ENCODE results near the gene ATF4.

DNA sequence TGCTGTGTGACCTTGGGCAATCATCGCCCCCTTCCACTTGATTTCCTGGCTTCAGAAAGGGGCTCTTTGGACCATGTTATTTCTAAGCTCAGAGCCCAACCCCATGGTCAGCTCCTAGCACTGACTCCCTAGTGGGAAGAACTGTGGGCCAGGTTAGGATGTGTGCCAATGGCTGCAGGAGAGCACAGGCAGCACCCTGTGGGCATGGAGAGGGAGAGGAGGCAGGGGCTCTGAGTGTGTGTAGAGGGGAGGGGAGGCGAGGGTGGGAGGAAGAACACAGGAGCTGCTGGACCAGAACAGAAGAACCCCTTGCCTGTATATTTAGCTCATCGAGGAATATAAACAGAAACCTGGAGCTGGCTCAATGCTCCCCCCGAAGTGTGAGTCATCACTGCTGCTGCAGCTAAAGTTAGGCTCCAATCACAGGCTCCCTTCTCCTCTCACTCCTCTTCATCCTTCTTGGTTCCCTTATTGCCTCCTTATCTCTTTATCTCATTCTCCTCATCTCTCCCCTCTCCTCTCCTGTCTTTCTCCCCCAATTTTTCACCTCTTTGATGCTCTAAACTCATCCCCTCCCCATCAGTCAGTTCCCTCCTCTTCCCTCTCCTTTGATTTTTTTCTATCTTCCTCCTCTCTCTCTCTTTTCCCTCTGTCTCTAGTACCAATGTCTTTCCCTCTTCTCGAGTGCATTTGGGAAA lies 26.7 kb downstream of the ATF4 start:
- TF ChIP-seq, protein P1, sequence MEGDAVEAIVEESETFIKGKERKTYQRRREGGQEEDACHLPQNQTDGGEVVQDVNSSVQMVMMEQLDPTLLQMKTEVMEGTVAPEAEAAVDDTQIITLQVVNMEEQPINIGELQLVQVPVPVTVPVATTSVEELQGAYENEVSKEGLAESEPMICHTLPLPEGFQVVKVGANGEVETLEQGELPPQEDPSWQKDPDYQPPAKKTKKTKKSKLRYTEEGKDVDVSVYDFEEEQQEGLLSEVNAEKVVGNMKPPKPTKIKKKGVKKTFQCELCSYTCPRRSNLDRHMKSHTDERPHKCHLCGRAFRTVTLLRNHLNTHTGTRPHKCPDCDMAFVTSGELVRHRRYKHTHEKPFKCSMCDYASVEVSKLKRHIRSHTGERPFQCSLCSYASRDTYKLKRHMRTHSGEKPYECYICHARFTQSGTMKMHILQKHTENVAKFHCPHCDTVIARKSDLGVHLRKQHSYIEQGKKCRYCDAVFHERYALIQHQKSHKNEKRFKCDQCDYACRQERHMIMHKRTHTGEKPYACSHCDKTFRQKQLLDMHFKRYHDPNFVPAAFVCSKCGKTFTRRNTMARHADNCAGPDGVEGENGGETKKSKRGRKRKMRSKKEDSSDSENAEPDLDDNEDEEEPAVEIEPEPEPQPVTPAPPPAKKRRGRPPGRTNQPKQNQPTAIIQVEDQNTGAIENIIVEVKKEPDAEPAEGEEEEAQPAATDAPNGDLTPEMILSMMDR (IDR thresholded peaks at IDR 0.05) = no peak
- TF ChIP-seq POLR2AphosphoS5 (IDR thresholded peaks at IDR 0.05) (no peak), POLR2A (IDR thresholded peaks at IDR 0.05) (no peak)

Measured in suprapubic skin (tissue), 4 donors.